LNCaP clone FGC (cell line): ENCODE measurements around the gene RETSAT.
"Not testable (repeated sequence)": the region's sequence is repeated elsewhere in the genome, so short reads cannot be mapped to it uniquely, and the experiment has no call there.

ENCODE experiments used
- DNase-seq: peaks from one replicate; pipeline ENCODE4 v3.0.0-alpha.2; 2011; ENCODE audit warnings: low read depth
- H3K4me3 ChIP-seq: 2 replicates; pipeline ENCODE4 v1.5.1; 2011; ENCODE audit warnings: mild to moderate bottlenecking, low read depth, low read length, control low read depth
- TF ChIP-seq, protein P1 (sequence below): IDR thresholded peaks from 2 replicates; pipeline ENCODE4 v1.5.1; 2012; ENCODE audit warnings: mild to moderate bottlenecking; ENCODE audit not compliant: control insufficient read depth, insufficient read depth; ENCODE audit errors: extremely low read depth

Gene RETSAT

DNA sequence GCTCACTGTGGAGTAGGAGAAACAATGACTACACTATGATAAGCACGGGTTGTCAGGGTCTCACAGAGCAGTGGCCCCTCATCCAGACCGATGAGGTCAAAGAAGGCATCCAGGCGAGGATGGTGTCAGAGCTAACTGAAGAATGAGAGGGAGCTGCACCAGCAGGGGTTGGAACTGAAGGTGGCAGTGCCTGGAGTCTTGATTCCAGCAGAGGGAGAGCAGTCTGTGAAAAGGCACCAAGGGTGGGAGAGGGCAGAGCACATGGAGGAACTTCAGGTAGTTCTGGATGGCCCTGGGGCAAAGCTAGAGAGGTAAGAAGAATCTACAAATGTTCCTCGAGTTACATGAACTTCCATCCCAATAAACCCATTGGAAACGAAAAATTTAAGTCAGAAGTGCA lies 12.9 kb upstream of the RETSAT start:
- no peak for DNase-seq
- TF ChIP-seq, protein P1, sequence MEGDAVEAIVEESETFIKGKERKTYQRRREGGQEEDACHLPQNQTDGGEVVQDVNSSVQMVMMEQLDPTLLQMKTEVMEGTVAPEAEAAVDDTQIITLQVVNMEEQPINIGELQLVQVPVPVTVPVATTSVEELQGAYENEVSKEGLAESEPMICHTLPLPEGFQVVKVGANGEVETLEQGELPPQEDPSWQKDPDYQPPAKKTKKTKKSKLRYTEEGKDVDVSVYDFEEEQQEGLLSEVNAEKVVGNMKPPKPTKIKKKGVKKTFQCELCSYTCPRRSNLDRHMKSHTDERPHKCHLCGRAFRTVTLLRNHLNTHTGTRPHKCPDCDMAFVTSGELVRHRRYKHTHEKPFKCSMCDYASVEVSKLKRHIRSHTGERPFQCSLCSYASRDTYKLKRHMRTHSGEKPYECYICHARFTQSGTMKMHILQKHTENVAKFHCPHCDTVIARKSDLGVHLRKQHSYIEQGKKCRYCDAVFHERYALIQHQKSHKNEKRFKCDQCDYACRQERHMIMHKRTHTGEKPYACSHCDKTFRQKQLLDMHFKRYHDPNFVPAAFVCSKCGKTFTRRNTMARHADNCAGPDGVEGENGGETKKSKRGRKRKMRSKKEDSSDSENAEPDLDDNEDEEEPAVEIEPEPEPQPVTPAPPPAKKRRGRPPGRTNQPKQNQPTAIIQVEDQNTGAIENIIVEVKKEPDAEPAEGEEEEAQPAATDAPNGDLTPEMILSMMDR, result no peak

DNA sequence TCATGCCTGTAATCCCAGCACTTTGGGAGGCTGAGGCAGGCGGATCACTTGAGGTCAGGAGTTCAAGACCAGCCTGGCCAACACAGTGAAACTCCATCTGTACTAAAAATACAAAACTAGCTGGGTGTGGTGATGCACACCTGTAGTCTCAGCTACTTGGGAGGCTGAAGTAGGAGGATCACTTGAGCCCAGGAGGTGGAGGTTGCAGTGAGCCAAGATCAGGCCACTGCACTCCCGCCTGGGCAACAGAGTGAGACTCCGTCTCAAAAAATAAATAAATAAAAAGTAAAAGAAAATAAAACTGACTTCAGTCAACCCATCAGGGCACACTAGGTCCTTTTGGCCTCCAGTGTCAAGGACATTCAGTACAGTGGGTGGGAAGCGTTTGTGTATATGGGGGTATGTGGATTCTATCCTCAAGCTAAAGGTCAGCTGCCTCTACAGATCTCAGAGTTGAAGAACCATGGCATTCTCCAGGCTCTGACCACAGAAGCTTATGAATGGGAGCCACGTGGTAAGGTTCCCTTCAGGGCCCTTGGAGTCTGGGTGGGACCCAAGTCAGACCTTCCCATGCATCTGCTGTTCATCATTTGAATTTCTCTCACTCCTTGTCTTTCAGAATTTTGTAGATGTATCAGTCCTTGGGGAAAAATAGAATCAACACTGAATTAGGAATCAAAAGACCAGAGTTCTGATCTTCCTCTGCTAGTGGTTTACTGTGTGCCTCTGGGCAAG lies 8.5 kb upstream of the RETSAT start:
- H3K4me3 ChIP-seq, DNase-seq: not testable (repeated sequence)

More for the DNA sequence above, 12.9 kb upstream of the RETSAT start:
- H3K4me3 ChIP-seq, result no peak overlapping the region

DNA sequence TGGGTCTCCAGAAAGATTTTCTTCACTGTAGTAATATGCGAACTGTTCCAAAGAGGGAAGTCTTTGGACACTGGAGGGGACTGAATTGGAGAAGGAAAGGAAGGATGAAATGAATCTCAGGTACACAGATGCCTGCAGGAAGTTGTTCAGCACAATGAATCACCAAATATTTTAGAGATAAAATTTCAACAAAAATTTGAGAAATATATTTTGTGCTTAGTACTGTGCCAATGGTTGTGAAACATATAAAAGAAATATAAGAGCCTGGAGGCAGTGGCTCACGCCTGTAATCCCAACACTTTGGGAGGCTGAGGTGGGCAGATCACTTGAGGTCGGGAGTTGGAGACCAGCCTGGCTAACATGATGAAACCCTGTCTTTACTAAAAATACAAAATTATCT lies 3.4 kb upstream of the RETSAT start:
- TF ChIP-seq, protein P1, result no peak
- H3K4me3 ChIP-seq, result no peak overlapping the region
- no peak for DNase-seq

DNA sequence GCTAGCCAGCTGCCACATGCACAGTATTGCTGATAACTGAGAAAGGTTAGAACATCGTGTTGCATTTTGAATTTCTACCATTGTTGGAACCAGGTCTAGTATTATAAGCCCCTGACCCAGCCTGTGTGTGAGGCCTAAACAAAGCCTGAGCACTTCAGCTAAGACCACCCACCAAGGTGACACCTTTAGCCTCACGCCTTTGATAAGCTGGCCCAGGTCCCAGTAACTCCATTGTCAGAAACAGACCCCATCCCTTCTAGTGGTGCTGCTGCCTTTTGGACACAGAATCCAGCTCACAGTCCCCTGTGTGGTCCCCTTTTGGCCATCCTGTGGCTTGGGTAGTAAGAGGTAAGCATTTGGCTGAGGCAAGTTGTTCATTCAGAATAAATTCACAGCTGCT lies 1.9 kb upstream of the RETSAT start:
- no peak for DNase-seq
- TF ChIP-seq, protein P1, result no peak
- H3K4me3 ChIP-seq, result no peak overlapping the region

DNA sequence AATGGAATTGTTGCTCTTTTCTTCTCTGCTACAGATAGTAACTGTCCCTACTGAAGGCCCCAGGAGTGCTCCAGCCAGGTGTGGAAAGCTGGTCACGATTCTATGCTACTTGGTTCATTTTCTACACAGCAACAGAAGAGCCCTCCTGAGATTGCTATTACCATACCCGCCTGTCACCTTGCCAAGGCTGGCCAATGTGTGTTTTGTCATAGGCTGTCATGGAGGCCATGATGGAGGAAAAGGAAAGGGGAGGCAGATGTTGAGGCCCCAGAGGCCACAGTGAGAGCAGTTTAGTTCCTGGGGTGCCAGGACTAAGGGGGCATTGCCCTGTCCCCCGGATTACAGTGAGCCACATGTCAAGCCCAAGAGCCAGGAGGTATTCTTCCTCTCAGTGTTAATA lies 1.2 kb upstream of the RETSAT start:
- DNase-seq, result no peak
- H3K4me3 ChIP-seq, result peak overlapping the region; percentile 96
- TF ChIP-seq, protein P1, result no peak

DNA sequence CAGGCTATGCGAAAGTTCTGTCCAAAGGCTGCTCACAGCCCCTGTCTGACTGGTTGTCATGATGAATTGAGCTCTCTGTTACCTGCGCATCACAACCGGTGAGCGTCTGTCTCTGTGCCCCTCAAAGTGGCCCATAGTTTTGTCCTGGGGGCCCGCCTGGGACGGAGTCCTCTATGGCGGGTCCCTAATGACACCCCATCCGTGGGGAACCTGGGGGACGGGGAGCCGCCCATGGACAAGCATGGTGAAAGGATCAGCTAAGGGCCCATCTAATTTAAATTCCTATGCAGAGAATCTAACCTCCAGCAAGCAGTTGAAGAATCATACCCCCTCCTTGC lies 714 bp upstream of the RETSAT start:
- no peak for DNase-seq
- TF ChIP-seq, protein P1, result no peak
- peak overlapping the region; percentile 96 for H3K4me3 ChIP-seq

DNA sequence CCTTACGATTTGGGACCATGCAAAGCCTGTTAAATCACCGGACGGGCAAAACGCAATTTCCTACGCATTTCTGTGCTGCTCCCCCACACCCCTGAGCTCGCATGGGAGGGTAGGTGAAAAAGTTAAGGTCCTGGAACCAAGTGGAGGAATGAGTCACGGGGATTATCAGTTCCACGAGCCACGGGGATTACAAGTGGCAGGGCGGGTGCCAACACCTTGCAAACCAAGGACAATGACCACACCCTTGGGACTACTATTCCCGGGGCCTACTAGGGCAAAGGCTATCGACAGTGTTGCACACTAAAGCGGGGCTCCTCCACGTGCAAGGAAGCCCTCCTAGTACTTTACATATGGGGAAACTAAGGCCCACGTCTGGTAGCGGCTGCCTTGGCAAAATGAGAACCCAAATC lies 447 bp downstream of the RETSAT start:
- no peak for DNase-seq
- peak overlapping the region; percentile 96 for H3K4me3 ChIP-seq
- TF ChIP-seq, protein P1, result no peak
